PC-3 (cell line): ENCODE data around the gene CHD1. TPM values are rescaled to one million over a fixed set of nuclear protein-coding genes. Genes with fewer than 3 reads are reported as not detected.

Source experiments
- ATAC-seq: fragments of 200-7000 bp; cut with Tn5 transposase; 2 replicates; pipeline ENCODE4 v1.9.1; 2020; ENCODE audit warnings: mild to moderate bottlenecking, moderate library complexity
- BruUV-seq: library from RNA; stranded (reverse); fragments of 400-500 nt; replicated peaks from 2 replicates; lab custom pipeline; 2021; lab: Mats Ljungman, UMichigan
- CTCF ChIA-PET: fragments of 300-600 bp; sonication (Branson Sonifier 250); formaldehyde crosslinking; loops from one replicate; lab custom pipeline; 2022; ENCODE audit warnings: antibody characterized with exemption; lab: Charles Lee
- POLR2A ChIA-PET: fragments of 300-600 bp; sonication (Branson Sonifier 250); formaldehyde crosslinking; loops from one replicate; lab custom pipeline; 2022; ENCODE audit warnings: antibody characterized with exemption; ENCODE audit not compliant: unreplicated experiment; lab: Charles Lee
- DNase-seq: peaks from one replicate; pipeline ENCODE4 v3.0.0-alpha.2; 2015
- H2AFZ ChIP-seq: fragments of 300-600 bp; sonication (generic); 2 replicates; pipeline ENCODE4 v1.6.0; 2016; ENCODE audit warnings: antibody characterized with exemption, low read length
- H3F3A ChIP-seq: fragments of 300-600 bp; sonication (generic); one replicate; pipeline ENCODE4 v1.6.0; 2017; ENCODE audit warnings: antibody characterized with exemption, low read length, control low read depth, mild to moderate bottlenecking; ENCODE audit not compliant: unreplicated experiment
- H3K27ac ChIP-seq: fragments of 300-600 bp; sonication (generic); 2 replicates; pipeline ENCODE4 v1.5.1; 2016; ENCODE audit warnings: mild to moderate bottlenecking, low read length
- H3K27me3 ChIP-seq: fragments of 300-600 bp; sonication (generic); 2 replicates; pipeline ENCODE4 v1.6.1; 2016; ENCODE audit warnings: low read length, mixed read lengths
- H3K36me3 ChIP-seq: fragments of 300-600 bp; sonication (generic); 2 replicates; pipeline ENCODE4 v1.6.1; 2016; ENCODE audit warnings: low read depth, mixed run types, low read length, mixed read lengths
- H3K4me1 ChIP-seq: fragments of 300-600 bp; sonication (generic); 2 replicates; pipeline ENCODE4 v1.5.1; 2016; ENCODE audit warnings: low read length; ENCODE audit not compliant: insufficient read depth
- H3K4me2 ChIP-seq: fragments of 300-600 bp; sonication (generic); 2 replicates; pipeline ENCODE4 v1.6.0; 2016; ENCODE audit warnings: low read length
- H3K4me3 ChIP-seq: fragments of 300-600 bp; sonication (generic); 2 replicates; pipeline ENCODE4 v1.5.1; 2016; ENCODE audit warnings: mild to moderate bottlenecking, low read length, mixed read lengths
- H3K79me2 ChIP-seq: fragments of 300-600 bp; sonication (generic); 2 replicates; pipeline ENCODE4 v1.6.1; 2017; ENCODE audit warnings: low read length, mixed read lengths
- H3K9ac ChIP-seq: fragments of 300-600 bp; sonication (generic); 2 replicates; pipeline ENCODE4 v1.6.0; 2016; ENCODE audit warnings: mild to moderate bottlenecking, low read length
- H3K9me2 ChIP-seq: fragments of 300-600 bp; sonication (generic); replicated peaks from 2 replicates; pipeline ENCODE4 v1.6.1; 2016; ENCODE audit warnings: mixed run types, low read length, mixed read lengths
- H3K9me3 ChIP-seq: fragments of 300-600 bp; sonication (generic); 2 replicates; pipeline ENCODE4 v1.6.1; 2016; ENCODE audit warnings: low read length, mixed read lengths
- H4K20me1 ChIP-seq: fragments of 300-600 bp; sonication (generic); 2 replicates; pipeline ENCODE4 v1.6.1; 2016; ENCODE audit warnings: low read length, mixed read lengths
- CTCF ChIP-seq: fragments of 300-600 bp; sonication (generic); conservative IDR thresholded peaks from 2 replicates; pipeline ENCODE4 v1.5.1; 2017; ENCODE audit warnings: antibody characterized with exemption, low read depth, mild to moderate bottlenecking, low read length
- EZH2 ChIP-seq: fragments of 300-600 bp; sonication (generic); IDR thresholded peaks from one replicate; pipeline ENCODE4 v1.6.1; 2017; ENCODE audit warnings: antibody characterized with exemption, mild to moderate bottlenecking, low read length; ENCODE audit not compliant: unreplicated experiment
- EZH2phosphoT487 ChIP-seq: fragments of 300-600 bp; sonication (generic); IDR thresholded peaks from 2 replicates; pipeline ENCODE4 v1.6.1; 2018; ENCODE audit warnings: mild to moderate bottlenecking, antibody characterized with exemption, low read length, borderline replicate concordance
- intact Hi-C: fragments of 100-400 bp; cut with micrococcal nuclease; formaldehyde crosslinking; loops from 2 replicates; pipeline ENCODE4 v1.9.0; 2023
- total RNA-seq: library from RNA; depleted of rRNA; stranded (reverse); fragments of >200 nt; gene quantifications from 2 replicates; pipeline ENCODE4 v1.2.3, GENCODE V29; 2014

The CHD1 gene
- total RNA-seq, 1 experiment from 2014 or later = 45.9 TPM

- Histone ChIP-seq H4K20me1 (no peaks in the 10 kb centered on the region), H3F3A (no peaks in the 10 kb centered on the region), H3K27me3 (no peaks in the 10 kb centered on the region), H2AFZ (no peak overlapping the region), H3K9me3 (peaks cover 19% of the 10 kb centered on the region), H3K9me2 (no peaks in the 10 kb centered on the region), H3K27ac (no peak overlapping the region), H3K36me3 (peaks cover 3% of the 10 kb centered on the region; the same call in 1 of the 2 replicates), H3K4me3 (no peak overlapping the region), H3K9ac (no peak overlapping the region), H3K79me2 (no peaks in the 10 kb centered on the region), H3K4me1 (no peaks in the 10 kb centered on the region), H3K4me2 (no peak overlapping the region)
- TF ChIP-seq EZH2 = no peak
- TF ChIP-seq CTCF = no peak
- no peak for TF ChIP-seq EZH2phosphoT487
- POLR2A ChIA-PET = no interaction called here
- CTCF ChIA-PET = no interaction called here
- ATAC-seq (no peak), DNase-seq (no peak)
- intact Hi-C loops = no loop called here
- BruUV-seq = no TSS peak
These were observed 118.6 kb downstream of the CHD1 start for GRCh38 chr5:98810206-98810605.

GRCh38 chr5:98807806-98808205 lies 121.0 kb downstream of the CHD1 start:
- Histone ChIP-seq H3K27me3 (no peaks in the 10 kb centered on the region), H3K4me3 (no peak overlapping the region), H2AFZ (no peak overlapping the region), H3K4me2 (no peak overlapping the region), H3K9me2 (no peaks in the 10 kb centered on the region), H4K20me1 (no peaks in the 10 kb centered on the region), H3F3A (no peaks in the 10 kb centered on the region), H3K27ac (no peak overlapping the region), H3K4me1 (no peaks in the 10 kb centered on the region), H3K79me2 (no peaks in the 10 kb centered on the region), H3K36me3 (peaks cover 7% of the 10 kb centered on the region; the same call in 1 of the 2 replicates), H3K9me3 (peaks cover 26% of the 10 kb centered on the region), H3K9ac (no peak overlapping the region)
- DNase-seq = no peak
- intact Hi-C loops = no loop called here
- ATAC-seq = no peak
- TF ChIP-seq EZH2phosphoT487 (no peak), EZH2 (no peak), CTCF (no peak)
- POLR2A ChIA-PET = no interaction called here
- CTCF ChIA-PET = no interaction called here
- no TSS peak for BruUV-seq

GRCh38 chr5:98805070-98805469 lies 123.7 kb downstream of the CHD1 start:
- H3K27ac ChIP-seq = no peak overlapping the region
- H3K4me3 ChIP-seq = no peak overlapping the region
- H3K27me3 ChIP-seq = no peaks in the 10 kb centered on the region
- BruUV-seq = no TSS peak
- H3K4me1 ChIP-seq = no peaks in the 10 kb centered on the region
- ChIA-PET POLR2A (no interaction called here), CTCF (no interaction called here)
- H4K20me1 ChIP-seq = no peaks in the 10 kb centered on the region
- no peaks in the 10 kb centered on the region for H3K79me2 ChIP-seq
- no peaks in the 10 kb centered on the region for H3K9me2 ChIP-seq
- no peak overlapping the region for H3K9ac ChIP-seq
- intact Hi-C loops = no loop called here
- no peak overlapping the region for H3K4me2 ChIP-seq
- DNase-seq = no peak
- H3K36me3 ChIP-seq = peaks cover 7% of the 10 kb centered on the region; the same call in 1 of the 2 replicates
- no peaks in the 10 kb centered on the region for H3F3A ChIP-seq
- peaks cover 26% of the 10 kb centered on the region for H3K9me3 ChIP-seq
- TF ChIP-seq CTCF (no peak), EZH2phosphoT487 (no peak), EZH2 (no peak)
- no peak overlapping the region for H2AFZ ChIP-seq
- no peak for ATAC-seq
